Measurements from ENCODE around the gene SPEM2.
A peak's percentile ranks its signal among the peaks of the same experiment; 100 is the strongest.

The SPEM2 gene

DNA sequence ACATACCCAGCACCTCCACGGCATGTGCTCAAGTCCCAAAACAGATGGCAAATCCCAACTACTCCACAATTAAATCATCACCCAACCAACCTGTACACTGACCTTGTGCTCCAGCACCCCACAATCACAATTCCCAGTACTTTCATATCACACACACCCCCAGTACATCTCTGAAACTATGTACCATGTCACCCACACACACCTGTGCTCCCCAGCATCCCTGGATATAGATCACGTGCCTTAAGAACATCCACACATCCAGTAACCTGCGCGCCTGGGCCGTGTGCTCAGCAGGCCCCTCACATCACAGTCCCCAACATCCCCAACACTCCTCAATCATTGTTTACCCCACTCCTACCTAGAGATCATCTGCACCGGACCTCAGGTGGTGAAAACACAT is 15.7 kb upstream of the SPEM2 start:
- H3K9me3 Mint-ChIP-seq: no peaks in the 10 kb centered on the region
- H3K36me3 Mint-ChIP-seq (ENCODE audit: low read depth): peaks cover 23% of the 10 kb centered on the region
- H3K27me3 Mint-ChIP-seq (ENCODE audit: low read depth, poor library complexity): peaks cover 2% of the 10 kb centered on the region
- peaks cover 44% of the 10 kb centered on the region for H3K4me1 Mint-ChIP-seq
- H3K4me3 Mint-ChIP-seq: no peak overlapping the region
- no peak for DNase-seq
- peak overlapping the region; percentile 9 for H3K27ac Mint-ChIP-seq
- TF ChIP-seq, protein P1, sequence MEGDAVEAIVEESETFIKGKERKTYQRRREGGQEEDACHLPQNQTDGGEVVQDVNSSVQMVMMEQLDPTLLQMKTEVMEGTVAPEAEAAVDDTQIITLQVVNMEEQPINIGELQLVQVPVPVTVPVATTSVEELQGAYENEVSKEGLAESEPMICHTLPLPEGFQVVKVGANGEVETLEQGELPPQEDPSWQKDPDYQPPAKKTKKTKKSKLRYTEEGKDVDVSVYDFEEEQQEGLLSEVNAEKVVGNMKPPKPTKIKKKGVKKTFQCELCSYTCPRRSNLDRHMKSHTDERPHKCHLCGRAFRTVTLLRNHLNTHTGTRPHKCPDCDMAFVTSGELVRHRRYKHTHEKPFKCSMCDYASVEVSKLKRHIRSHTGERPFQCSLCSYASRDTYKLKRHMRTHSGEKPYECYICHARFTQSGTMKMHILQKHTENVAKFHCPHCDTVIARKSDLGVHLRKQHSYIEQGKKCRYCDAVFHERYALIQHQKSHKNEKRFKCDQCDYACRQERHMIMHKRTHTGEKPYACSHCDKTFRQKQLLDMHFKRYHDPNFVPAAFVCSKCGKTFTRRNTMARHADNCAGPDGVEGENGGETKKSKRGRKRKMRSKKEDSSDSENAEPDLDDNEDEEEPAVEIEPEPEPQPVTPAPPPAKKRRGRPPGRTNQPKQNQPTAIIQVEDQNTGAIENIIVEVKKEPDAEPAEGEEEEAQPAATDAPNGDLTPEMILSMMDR (IDR thresholded peaks at IDR 0.05): no peak

GRCh38 chr17:7410634-7411426 is 14.6 kb upstream of the SPEM2 start:
- H3K36me3 Mint-ChIP-seq (ENCODE audit: low read depth): peaks cover 30% of the 10 kb centered on the region
- H3K27ac Mint-ChIP-seq: no peak overlapping the region
- H3K9me3 Mint-ChIP-seq: no peaks in the 10 kb centered on the region
- H3K4me3 Mint-ChIP-seq: no peak overlapping the region
- DNase-seq: no peak
- peaks cover 6% of the 10 kb centered on the region for H3K27me3 Mint-ChIP-seq (ENCODE audit: low read depth, poor library complexity)
- TF ChIP-seq, protein P1 (IDR thresholded peaks at IDR 0.05): no peak
- H3K4me1 Mint-ChIP-seq: peaks cover 39% of the 10 kb centered on the region

GRCh38 chr17:7411427-7411750 is 14.0 kb upstream of the SPEM2 start:
- TF ChIP-seq, protein P1 (IDR thresholded peaks at IDR 0.05): no peak
- no peak overlapping the region for H3K27ac Mint-ChIP-seq

GRCh38 chr17:7413346-7413985 is 11.9 kb upstream of the SPEM2 start:
- Mint-ChIP-seq H3K4me3 (no peak overlapping the region), H3K4me1 (peaks cover 31% of the 10 kb centered on the region), H3K27ac (peak overlapping the region; percentile 93), H3K36me3 (ENCODE audit: low read depth) (peaks cover 40% of the 10 kb centered on the region), H3K9me3 (no peaks in the 10 kb centered on the region), H3K27me3 (ENCODE audit: low read depth, poor library complexity) (peaks cover 6% of the 10 kb centered on the region)
- TF ChIP-seq, protein P1 (IDR thresholded peaks at IDR 0.05): no peak
- no peak for DNase-seq

More at GRCh38 chr17:7411427-7411750, 14.0 kb upstream of the SPEM2 start:
- no peak for DNase-seq
- Mint-ChIP-seq H3K4me1 (peaks cover 36% of the 10 kb centered on the region), H3K36me3 (ENCODE audit: low read depth) (peaks cover 36% of the 10 kb centered on the region), H3K27me3 (ENCODE audit: low read depth, poor library complexity) (peaks cover 6% of the 10 kb centered on the region), H3K9me3 (no peaks in the 10 kb centered on the region), H3K4me3 (no peak overlapping the region)

- H3K9me3 Mint-ChIP-seq: no peaks in the 10 kb centered on the region
- peaks cover 41% of the 10 kb centered on the region for H3K4me1 Mint-ChIP-seq
- TF ChIP-seq, protein P1 (IDR thresholded peaks at IDR 0.05): no peak
- no peak overlapping the region for H3K27ac Mint-ChIP-seq
- H3K4me3 Mint-ChIP-seq: no peak overlapping the region
- DNase-seq: no peak
- H3K36me3 Mint-ChIP-seq (ENCODE audit: low read depth): peaks cover 30% of the 10 kb centered on the region
- H3K27me3 Mint-ChIP-seq (ENCODE audit: low read depth, poor library complexity): peaks cover 6% of the 10 kb centered on the region
Observed at GRCh38 chr17:7414837-7415236, 10.6 kb upstream of the SPEM2 start.
